Endometrium (tissue), 2 donors: ENCODE data around the gene TRMT112.

ENCODE experiments used
- FAIRE-seq: peaks from 2 replicates; lab custom pipeline; 2012; peaks lifted over from hg19 to GRCh38; lab: Jason Lieb, UNC
- donor health status: control.
- donor health status: control.

The TRMT112 gene

DNA sequence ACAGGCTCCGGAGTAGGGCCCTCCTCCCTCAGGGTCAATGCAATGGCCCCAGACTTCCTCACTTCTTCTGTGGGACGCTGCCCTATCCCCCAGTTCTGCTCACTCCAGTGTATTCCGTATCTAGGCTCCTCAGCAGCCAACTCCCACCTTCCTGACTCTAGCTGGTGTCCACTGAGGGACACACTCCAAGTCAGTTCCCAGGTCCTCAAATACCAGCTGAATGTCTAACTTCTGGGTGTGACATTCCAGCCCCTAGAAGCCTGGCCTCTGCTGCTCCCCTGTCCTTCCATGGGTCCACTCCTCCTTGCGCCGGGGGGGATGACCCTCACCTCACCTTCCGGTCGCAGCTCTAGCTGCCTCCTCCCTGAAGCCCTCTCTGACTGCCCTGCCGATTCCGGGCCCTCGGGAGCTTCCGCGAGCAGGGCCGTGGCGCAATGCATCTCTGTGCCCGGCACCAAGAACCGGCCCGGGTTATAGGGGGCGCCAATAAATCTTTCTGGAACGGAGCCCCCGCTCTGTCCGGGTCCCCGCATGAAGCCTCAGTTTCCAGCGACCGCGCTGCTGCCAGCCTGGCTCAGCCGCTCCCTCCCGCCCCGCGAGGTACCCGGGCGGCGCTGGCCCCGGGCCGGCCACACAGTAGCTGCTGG, 48.3 kb downstream of the TRMT112 start:
- FAIRE-seq = no peak

DNA sequence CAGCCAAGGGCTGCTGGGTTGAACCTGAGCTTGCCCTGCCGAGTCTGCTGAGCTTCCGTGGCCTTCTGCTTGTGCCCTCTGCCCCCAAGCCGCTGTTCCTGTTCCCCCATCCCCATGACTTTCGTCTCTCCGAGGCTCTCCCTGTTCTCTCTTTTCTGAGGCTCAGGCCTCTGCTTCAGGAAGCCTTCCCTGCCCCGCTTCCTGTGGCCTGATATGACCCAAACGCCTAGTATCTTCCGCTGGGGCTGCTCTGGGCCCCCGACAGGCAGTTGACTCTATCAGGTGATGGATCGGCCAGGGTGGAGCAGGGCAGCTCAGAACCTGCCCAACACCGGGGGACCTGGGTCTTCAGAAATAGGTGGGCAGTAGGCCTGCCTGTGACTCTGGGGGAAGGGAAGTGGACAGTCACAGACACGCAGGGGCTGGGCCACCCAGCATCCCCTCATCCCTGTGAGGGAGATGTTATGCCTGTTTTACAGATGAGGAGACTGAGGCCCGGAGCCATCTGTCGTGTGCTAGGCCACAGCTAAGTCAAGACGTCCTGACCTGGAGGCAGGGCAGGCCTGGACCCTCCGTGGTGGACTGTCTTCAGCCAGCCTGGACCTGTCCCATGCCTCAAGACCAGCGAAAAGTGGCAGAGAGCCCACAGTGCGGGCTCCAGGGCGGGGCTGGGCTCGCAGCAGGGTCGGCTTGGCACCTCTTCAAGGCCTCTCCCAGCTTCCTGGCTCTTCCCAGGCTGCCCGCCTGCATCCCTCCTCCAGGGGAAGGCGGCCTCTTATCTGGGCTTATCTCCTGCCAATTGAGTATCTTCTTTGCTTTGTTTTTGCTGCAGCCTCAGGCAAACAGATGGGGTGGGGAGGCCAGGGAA, 49.1 kb downstream of the TRMT112 start:
- no peak for FAIRE-seq

DNA sequence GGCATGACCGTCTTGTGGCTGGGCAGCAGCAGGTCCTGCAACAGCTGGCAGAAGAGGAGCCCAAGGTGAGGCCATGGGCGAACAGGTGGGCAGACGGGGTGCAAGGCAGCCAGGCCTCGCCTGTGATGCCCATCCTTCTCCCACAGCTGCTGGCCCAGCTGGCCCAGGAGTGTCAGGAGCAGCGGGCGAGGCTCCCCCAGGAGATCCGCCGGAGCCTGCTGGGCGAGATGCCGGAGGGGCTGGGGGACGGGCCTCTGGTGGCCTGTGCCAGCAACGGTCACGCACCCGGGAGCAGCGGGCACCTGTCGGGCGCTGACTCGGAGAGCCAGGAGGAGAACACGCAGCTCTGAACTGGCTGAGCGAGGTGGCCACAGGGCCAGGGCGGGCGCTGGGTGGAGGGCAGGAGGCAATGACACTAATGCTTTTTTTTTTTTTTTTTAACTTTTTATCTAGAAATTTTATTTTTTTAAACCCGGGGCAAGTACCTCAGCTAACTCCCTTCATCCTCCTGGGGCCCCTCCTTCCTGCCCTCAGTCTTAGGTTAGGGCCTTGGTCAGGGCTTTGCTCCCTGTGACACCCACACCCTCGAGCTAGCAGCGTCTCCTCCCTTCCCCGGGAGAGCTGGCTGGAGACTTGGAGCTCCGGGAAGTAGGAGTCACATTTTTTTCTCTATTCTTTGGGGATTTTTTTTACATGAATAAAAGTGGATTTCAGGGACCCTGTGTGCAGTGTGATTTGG, 50.0 kb downstream of the TRMT112 start:
- no peak for FAIRE-seq
